Activated T-helper 2 cell treated with anti-CD3 and anti-CD28 coated beads, Interferon-gamma antibody, Interleukin-2, Interleukin-4, amounts not matched to agents 10 μg/mL and 5 μg/mL and 100 μg/mL, durations not matched to agents 14 hours and 24 hours and 36 hours (primary cell): ENCODE measurements around the gene AGAP6. TPM values are rescaled to one million over a fixed set of nuclear protein-coding genes. Genes with fewer than 3 reads are reported as not detected.
"Not testable (repeated sequence)": the region's sequence is repeated elsewhere in the genome, so short reads cannot be mapped to it uniquely, and the experiment has no call there.

Experiments used
- DNase-seq: peaks from one replicate; pipeline ENCODE4 v3.0.0; 2021; ENCODE audit warnings: low spot score
- H3K27ac Mint-ChIP-seq: one replicate; pipeline ENCODE4 v1.8.0; 2021; ENCODE audit warnings: mixed read lengths
- H3K27me3 Mint-ChIP-seq: one replicate; pipeline ENCODE4 v1.8.0; 2021; ENCODE audit warnings: low read depth, mixed read lengths
- H3K36me3 Mint-ChIP-seq: one replicate; pipeline ENCODE4 v1.8.0; 2021; ENCODE audit warnings: low read depth, mixed read lengths
- H3K4me1 Mint-ChIP-seq: one replicate; pipeline ENCODE4 v1.8.0; 2021; ENCODE audit warnings: low read depth, mixed read lengths
- H3K4me3 Mint-ChIP-seq: one replicate; pipeline ENCODE4 v1.8.0; 2021; ENCODE audit warnings: low read depth, mild to moderate bottlenecking, moderate library complexity, mixed read lengths
- H3K9me3 Mint-ChIP-seq: one replicate; pipeline ENCODE4 v1.8.0; 2021; ENCODE audit warnings: mixed read lengths
- intact Hi-C: fragments of 100-400 bp; cut with micrococcal nuclease; formaldehyde crosslinking; loops from one replicate; pipeline ENCODE4 v1.15.1; 2023
- total RNA-seq: library from RNA; stranded (reverse); gene quantifications from 2 replicates; pipeline ENCODE4 v1.2.3, GENCODE V29; 2022

The AGAP6 gene
- 22.5 and 25.8 TPM in 2 replicates for total RNA-seq

DNA sequence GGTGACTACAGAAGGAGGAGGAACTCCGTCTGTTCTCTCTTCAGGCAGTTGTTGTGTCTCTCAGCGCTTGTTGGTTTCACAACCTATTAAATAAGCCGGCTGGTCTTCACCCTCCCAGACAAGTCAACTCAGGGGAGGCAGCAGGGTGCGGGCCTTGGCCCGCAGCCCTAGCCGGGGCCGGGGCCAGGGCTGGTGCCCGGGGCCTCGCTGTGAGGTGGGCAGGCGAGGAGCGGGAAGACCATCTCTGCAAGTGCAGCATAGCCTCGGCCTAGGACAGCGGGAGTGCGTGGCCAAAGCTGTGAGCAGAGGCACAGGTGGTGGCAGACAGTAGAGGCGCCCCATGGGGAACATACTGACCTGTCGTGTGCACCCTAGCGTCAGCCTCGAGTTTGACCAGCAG, at the start of gene AGAP6:
TSS of gene AGAP6 (plus strand) at position 31 of the 400 bp plus-strand sequence. CDS start at position 341, 310 bp downstream.
- intact Hi-C loops, DNase-seq: not testable (repeated sequence)

DNA sequence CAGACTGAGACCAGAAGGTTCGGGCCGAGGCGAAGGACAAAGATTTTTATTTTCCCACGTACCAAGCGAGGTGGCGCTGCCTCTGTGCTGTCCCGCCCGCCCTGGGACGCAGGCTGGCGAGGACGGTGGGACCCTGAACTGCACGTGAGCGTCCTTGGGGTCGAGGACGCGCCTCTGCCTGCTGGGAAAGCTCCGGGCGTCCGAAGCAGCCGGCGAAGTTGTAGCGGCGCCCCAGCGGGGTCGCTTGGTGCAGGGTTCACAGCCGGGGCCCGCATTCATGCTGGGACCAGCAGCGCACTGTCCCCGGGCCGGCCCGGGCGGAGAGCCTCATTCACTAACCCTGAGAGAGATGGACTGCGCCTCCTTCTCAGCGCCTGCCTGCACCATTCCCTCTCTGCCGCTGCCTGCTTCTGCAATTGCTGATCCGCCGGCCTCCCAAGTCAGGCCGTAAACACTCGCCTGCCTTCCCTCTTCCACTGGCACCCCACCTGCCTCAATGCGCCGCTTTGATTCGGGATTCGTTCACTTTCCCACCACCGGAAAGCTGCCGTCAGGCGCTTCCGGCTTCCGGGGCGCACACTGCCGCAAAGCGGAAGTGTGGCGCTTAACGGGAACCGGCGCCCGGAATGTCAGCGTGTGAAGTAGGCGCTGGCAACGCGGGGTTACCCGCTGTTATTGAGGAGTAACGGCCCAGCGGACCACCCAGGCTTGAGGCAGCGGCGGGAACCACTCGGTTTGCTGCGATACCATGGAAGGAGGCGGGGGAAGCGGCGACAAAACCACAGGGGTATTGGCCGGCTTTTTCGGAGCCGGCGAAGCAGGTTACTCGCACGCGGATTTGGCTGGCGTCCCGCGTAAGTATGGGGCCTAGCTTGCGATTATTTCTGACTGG, 46.5 kb upstream of the AGAP6 start, which contains the start of the genes PARG and TIMM23B:
TSS of gene PARG (minus strand) at position 581 of the 892 bp plus-strand sequence. CDS start at position 279, 302 bp downstream.
TSS of gene TIMM23B (plus strand) at position 607 of the 892 bp plus-strand sequence. CDS start at position 749, 142 bp downstream.
- H3K9me3 Mint-ChIP-seq, H3K27me3 Mint-ChIP-seq, intact Hi-C loops: not testable (repeated sequence)
- Mint-ChIP-seq H3K36me3 (peaks cover 15% of the 10 kb centered on the region), H3K27ac (peak within 1 kb of the TSS; percentile 90), H3K4me1 (peaks cover 21% of the 10 kb centered on the region), H3K4me3 (peak within 1 kb of the TSS; percentile 100)
- DNase-seq, result peak; percentile 78

More for the DNA sequence above, at the start of gene AGAP6:
- not testable (repeated sequence) for H3K27ac Mint-ChIP-seq, H3K9me3 Mint-ChIP-seq, H3K4me3 Mint-ChIP-seq, H3K4me1 Mint-ChIP-seq, H3K27me3 Mint-ChIP-seq
- H3K36me3 Mint-ChIP-seq, result peaks cover 13% of the 10 kb centered on the region

DNA sequence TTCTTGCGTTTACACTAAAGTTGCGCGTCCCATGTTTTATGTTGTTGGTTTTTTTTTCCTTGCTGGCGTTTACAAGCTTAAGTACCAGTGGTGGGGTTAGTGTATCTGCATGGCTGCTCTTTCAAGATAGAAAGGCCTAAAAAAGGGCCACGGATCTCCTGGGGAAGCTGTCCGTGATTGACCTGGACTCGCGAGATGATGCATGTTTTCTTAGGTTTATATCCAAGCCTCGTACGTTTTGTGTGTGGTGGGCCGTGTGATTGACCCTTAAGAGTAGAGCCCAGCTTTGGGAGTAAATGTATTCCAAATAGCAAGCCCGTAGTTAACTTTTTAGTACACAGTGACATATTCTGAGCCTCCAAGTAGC, 45.9 kb upstream of the AGAP6 start:
- Mint-ChIP-seq H3K27ac (peak overlapping the region; percentile 90), H3K4me1 (peaks cover 21% of the 10 kb centered on the region), H3K4me3 (peak overlapping the region; percentile 100), H3K36me3 (peaks cover 19% of the 10 kb centered on the region)
- H3K27me3 Mint-ChIP-seq, DNase-seq, intact Hi-C loops, H3K9me3 Mint-ChIP-seq: not testable (repeated sequence)

DNA sequence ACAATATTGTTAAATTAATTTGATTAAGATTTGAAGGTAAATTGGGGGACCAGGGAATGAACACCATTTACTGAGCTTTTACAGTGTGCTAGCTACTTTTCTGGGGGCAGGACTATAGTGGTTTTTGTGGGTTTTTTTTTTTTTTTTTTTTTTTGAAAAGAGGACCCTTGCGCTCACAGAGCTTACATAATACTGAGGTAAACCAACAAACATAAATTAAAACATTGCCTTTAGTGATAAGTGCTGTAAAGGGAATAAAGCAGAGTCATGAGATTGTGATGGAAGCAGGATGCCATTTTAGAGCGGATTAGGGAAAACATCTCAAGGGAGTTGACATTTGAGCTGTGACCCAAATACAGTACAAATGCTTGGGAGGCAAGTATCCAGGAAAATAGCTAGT, 44.6 kb upstream of the AGAP6 start:
- H3K9me3 Mint-ChIP-seq, DNase-seq, intact Hi-C loops, H3K27me3 Mint-ChIP-seq: not testable (repeated sequence)
- H3K36me3 Mint-ChIP-seq, result peaks cover 24% of the 10 kb centered on the region
- peaks cover 20% of the 10 kb centered on the region for H3K4me1 Mint-ChIP-seq
- H3K4me3 Mint-ChIP-seq, result peak overlapping the region; percentile 100
- peak overlapping the region; percentile 9 for H3K27ac Mint-ChIP-seq

DNA sequence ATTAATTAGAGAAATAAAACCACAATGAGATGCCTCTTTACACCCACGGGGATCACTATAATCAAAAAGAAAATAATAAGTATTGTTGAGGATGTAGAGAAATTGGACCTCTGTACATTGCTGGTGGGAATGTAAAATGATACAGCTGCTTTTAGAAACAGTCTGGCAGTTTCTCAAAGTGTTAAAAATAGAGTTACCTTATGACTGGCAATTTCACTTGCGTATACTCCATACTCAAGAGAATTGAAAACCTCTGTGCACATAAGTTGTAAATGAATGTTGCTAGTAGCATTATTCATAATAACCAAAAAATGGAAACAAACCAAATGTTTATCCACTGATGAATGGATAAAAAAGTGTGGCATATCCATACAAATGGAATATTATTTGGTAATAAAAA, 40.1 kb upstream of the AGAP6 start:
- intact Hi-C loops, result not testable (repeated sequence)

DNA sequence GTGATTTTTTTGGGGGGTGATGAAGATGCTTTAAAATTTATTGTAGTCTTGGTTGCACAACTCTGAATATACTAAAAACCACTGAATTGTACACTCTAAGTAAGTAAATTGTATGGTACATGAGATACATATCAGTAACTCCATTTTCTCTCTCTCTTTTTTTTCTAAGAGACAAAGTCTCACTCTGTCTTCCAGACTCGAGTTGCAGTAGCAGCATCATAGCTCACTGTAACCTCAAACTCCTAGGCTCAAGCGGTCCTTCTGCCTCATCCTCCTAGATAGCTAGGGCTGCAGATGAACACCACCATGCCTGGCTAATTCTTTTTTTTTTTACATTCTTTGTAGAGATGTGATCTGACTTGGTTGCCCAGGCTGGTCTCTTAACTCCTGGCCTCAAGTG, 39.5 kb upstream of the AGAP6 start:
- DNase-seq, H3K4me1 Mint-ChIP-seq, H3K27ac Mint-ChIP-seq, H3K27me3 Mint-ChIP-seq, H3K9me3 Mint-ChIP-seq, H3K4me3 Mint-ChIP-seq, intact Hi-C loops: not testable (repeated sequence)
- H3K36me3 Mint-ChIP-seq, result peaks cover 32% of the 10 kb centered on the region

More for the DNA sequence above, 40.1 kb upstream of the AGAP6 start:
- not testable (repeated sequence) for H3K27ac Mint-ChIP-seq, H3K9me3 Mint-ChIP-seq, H3K27me3 Mint-ChIP-seq, H3K4me3 Mint-ChIP-seq, DNase-seq, H3K4me1 Mint-ChIP-seq
- peaks cover 34% of the 10 kb centered on the region for H3K36me3 Mint-ChIP-seq

DNA sequence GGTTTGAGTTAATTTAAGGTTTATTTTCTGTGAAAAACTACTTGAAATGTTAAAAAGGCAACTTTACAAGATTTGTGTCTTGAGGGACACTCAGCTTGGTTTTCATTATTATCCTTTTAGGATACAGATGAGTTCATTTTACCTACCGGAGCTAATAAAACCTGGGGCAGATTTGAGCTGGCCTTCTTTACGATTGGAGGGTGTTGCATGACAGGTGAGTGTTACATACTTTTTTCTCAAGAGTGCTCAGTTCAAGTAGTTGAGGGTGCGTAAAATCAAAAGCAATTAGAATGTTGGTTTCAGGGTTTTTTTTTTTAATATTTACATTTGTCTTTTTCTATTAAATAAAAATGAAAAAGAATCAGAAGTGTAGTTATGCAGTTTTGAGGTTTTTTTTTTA, 36.2 kb upstream of the AGAP6 start:
- H3K9me3 Mint-ChIP-seq, H3K27me3 Mint-ChIP-seq, intact Hi-C loops, H3K27ac Mint-ChIP-seq, H3K4me1 Mint-ChIP-seq, H3K4me3 Mint-ChIP-seq, DNase-seq: not testable (repeated sequence)
- peaks cover 37% of the 10 kb centered on the region for H3K36me3 Mint-ChIP-seq

DNA sequence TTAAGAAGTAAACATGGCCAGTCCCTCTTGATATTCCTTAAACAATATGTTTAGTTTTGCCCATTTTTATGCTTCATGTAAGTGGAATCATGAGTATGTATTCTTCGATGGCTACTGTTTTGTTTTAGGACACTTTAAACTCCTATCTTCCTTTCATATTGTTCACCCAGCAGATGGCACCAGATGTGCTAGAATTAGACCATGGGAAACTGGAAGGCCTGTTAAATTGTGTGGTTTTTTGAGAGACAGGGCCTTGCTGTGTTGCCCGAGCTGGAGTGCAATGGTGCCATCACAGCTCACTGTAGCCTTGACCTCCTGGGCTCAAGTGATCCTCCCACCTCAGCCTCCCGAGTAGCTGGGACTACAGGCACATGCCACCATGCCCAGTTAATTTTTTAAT, 35.1 kb upstream of the AGAP6 start:
- H3K27me3 Mint-ChIP-seq, H3K9me3 Mint-ChIP-seq, H3K4me3 Mint-ChIP-seq, DNase-seq, H3K27ac Mint-ChIP-seq, H3K4me1 Mint-ChIP-seq, intact Hi-C loops: not testable (repeated sequence)
- H3K36me3 Mint-ChIP-seq, result peaks cover 39% of the 10 kb centered on the region

DNA sequence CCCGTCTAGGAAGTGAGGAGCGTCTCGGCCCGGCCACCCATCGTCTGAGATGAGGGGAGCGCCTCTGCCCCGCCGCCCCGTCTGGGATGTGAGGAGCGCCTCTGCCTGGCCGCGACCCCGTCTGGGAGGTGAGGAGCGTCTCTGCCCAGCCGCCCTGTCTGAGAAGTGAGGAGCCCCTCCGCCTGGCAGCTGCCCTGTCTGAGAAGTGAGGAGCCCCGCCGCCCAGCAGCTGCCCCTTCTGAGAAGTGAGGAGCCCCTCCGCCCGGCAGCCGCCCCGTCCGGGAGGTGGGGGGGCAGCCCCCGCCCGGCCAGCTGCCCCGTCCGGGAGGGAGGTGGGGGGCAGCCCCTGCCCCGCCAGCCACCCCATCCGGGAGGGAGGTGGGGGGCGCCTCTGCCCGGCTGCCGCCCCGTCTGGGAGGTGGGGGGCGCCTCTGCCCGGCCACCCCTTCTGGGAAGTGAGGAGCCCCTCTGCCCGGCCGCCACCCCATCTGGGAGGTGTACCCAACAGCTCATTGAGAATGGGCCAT, 17.8 kb upstream of the AGAP6 start:
- H3K9me3 Mint-ChIP-seq, DNase-seq, intact Hi-C loops: not testable (repeated sequence)

DNA sequence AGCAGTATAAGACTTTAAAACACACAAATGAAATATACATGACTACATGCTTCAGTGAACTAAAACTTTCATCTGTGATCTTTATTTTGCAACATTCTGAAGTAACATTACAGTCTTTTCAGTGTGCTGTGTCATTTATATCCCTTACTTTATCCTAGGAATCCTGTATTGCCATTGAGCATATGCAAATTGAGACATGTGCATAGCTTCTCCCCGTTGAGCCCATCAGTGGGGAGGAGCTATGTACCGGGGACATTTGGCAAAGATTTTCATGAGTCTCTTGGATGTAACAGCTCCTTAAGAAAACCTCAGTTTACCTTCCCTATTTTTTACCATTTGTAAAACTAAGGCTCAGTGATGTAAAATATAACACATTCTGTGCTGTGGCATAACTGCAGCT, 16.7 kb upstream of the AGAP6 start:
- H3K9me3 Mint-ChIP-seq, DNase-seq, intact Hi-C loops, H3K4me1 Mint-ChIP-seq, H3K27ac Mint-ChIP-seq, H3K27me3 Mint-ChIP-seq, H3K4me3 Mint-ChIP-seq: not testable (repeated sequence)
- peaks cover 13% of the 10 kb centered on the region for H3K36me3 Mint-ChIP-seq

More for the DNA sequence above, 17.8 kb upstream of the AGAP6 start:
- H3K4me3 Mint-ChIP-seq, H3K27ac Mint-ChIP-seq, H3K4me1 Mint-ChIP-seq, H3K27me3 Mint-ChIP-seq: not testable (repeated sequence)
- H3K36me3 Mint-ChIP-seq, result peaks cover 12% of the 10 kb centered on the region

DNA sequence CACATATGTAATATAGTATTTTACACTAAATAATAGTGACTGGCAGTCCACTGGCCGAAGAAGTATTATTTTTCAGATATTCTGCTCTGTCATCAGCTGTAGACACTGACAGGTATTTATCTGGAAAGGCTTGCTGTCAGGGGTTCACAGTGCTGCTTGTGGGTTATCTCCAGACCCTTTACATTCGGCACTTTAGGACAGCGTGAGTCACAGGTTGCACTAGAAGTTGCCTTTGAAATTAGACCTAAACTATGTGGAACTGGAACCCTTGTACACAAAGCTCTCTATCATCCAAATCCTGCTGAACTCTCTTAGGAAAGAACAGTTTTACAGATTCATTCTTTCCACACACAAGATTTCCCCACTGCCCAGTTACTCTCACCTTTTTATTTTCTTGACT, 16.1 kb upstream of the AGAP6 start:
- H3K27me3 Mint-ChIP-seq, DNase-seq, H3K27ac Mint-ChIP-seq, H3K9me3 Mint-ChIP-seq, intact Hi-C loops, H3K4me3 Mint-ChIP-seq, H3K4me1 Mint-ChIP-seq: not testable (repeated sequence)
- peaks cover 13% of the 10 kb centered on the region for H3K36me3 Mint-ChIP-seq

DNA sequence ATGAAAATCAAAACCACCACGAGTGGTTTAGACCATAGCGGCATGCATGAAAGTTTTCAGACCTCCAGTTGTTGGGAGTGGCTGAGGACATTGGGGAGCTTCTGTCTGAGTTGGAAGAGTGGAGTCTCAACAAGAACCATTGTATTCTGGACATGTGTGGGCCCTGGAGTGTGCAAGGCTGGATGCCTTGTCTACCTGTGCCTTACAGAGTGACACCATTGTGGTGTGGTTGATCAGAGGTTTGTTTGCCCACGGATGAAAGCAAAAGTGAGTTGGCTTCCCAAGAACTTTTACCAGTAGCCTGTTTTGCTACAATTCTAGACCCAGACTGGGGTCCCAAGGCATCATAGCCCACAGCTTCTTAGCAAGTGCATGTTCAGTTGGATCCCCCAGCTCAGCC, 10.4 kb upstream of the AGAP6 start:
- H3K27ac Mint-ChIP-seq, H3K9me3 Mint-ChIP-seq, H3K27me3 Mint-ChIP-seq, H3K4me3 Mint-ChIP-seq, intact Hi-C loops, DNase-seq, H3K4me1 Mint-ChIP-seq: not testable (repeated sequence)
- peaks cover 20% of the 10 kb centered on the region for H3K36me3 Mint-ChIP-seq

DNA sequence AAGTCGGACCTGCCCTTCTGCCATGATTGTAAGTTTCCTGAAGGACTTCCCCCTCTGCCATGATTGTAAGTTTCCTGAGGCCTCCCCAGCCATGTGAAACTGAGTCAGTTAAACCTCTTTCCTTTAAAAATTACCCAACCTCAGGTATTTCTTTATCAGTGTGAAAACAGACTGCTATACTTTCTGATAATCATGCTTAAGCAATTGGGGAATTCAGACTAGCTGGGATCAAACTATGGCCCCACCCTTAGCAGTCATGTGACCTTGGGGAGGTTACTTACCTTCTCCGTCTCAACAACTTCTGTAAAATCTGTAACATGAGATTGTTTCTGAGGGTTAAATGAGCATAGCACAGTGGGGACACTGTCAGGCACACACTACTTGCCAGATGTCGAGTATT, 999 bp upstream of the AGAP6 start:
- H3K27me3 Mint-ChIP-seq, intact Hi-C loops, H3K4me1 Mint-ChIP-seq, DNase-seq, H3K27ac Mint-ChIP-seq, H3K9me3 Mint-ChIP-seq, H3K4me3 Mint-ChIP-seq: not testable (repeated sequence)
- H3K36me3 Mint-ChIP-seq, result peaks cover 12% of the 10 kb centered on the region
